Dermis microvascular lymphatic vessel endothelial cell (primary cell): ENCODE results near the gene CELF5. TPM values are rescaled to one million over a fixed set of nuclear protein-coding genes. Genes with fewer than 3 reads are reported as not detected.
"Not testable (repeated sequence)": the region's sequence is repeated elsewhere in the genome, so short reads cannot be mapped to it uniquely, and the experiment has no call there.

ENCODE experiments used
- DNase-seq, 2 donors: peaks; one replicate each; pipeline versions ENCODE4 v3.0.0 to v3.0.0-alpha.2; 2010; ENCODE audit warnings: low read depth in 2 of 2
- total RNA-seq: library from RNA; depleted of rRNA; stranded (reverse); fragments of >200 nt; gene quantifications from 2 replicates; pipeline ENCODE4 v1.2.1, GENCODE V29; 2014

CELF5 gene
- total RNA-seq, 1 donor from 2014 or later: not detected

DNA sequence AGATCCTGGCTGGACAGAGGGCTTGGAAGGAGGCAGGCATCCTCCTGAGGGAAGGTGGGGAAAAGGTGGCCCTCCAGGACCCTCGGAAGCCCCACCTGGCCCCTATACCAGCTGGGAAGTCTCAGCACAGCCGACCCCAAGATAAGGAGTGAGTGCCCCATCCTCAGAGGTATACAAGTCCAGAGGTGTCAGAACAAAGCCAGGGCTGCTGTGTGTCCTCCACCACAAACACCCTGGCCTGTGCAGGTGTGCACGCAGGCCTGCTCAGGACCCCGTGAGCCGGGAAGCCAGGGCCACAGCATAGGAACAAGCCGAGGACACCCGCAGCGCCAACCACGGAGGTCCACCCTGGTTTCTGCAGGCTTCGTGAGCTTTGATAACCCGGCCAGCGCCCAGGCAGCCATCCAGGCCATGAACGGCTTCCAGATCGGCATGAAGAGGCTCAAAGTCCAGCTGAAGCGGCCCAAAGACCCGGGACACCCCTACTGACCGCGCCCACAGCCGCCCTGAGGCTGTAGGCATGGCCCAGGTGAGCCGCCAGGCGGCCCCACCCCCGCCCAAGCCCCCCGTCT, 68.6 kb downstream of the CELF5 start:
- DNase-seq: no peak

DNA sequence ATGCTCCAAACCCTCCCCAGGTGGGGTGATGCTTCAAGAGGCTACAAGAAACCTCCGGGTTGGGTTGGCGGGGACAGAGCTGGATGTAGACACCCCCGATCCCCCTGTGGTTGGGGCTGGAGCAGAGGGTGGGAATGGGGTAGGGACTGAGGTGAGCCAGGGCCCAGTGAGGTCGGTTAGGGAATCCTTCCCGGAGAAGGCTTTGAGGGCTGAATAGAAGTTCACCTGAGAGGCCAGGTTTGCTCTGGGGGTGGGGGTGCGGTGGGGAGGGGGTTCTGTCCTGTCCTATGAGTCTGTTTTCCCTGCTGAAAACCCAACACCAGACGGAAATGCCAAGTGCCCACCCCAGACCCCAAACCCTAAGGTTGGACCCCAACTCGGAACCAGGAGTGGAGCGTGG, 69.1 kb downstream of the CELF5 start:
- DNase-seq: no peak

- DNase-seq: no peak
Observed at GRCh38 chr19:3294080-3294850, 69.8 kb downstream of the CELF5 start.

DNA sequence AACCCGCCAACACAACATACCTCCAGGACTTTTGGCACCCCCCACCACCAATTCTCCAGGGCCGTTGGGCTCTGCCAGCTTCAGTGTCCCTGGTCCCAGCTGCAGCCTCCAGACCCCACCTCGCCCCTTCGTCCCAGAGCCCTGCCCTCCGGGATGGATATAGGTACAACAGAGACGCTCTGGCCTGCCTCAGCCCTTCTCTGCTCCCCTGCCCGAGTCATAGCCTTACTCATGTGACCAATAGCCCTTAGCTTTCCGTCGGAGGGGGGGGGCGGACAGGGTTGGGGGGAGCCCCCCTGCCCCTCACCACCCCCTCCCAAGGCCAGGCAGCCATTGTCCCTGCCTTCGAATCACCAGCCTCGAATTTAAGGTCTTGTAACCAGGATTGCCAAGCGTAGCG, 71.1 kb downstream of the CELF5 start:
- no peak for DNase-seq

GRCh38 chr19:3296034-3296433, 71.6 kb downstream of the CELF5 start:
- no peak for DNase-seq

- no peak for DNase-seq
Observed at GRCh38 chr19:3296446-3296845, 72.0 kb downstream of the CELF5 start.

- DNase-seq: no peak
Observed at GRCh38 chr19:3298853-3299449, 74.5 kb downstream of the CELF5 start.

- not testable (repeated sequence) for DNase-seq
Observed at GRCh38 chr19:3300566-3300965, 76.1 kb downstream of the CELF5 start.

DNA sequence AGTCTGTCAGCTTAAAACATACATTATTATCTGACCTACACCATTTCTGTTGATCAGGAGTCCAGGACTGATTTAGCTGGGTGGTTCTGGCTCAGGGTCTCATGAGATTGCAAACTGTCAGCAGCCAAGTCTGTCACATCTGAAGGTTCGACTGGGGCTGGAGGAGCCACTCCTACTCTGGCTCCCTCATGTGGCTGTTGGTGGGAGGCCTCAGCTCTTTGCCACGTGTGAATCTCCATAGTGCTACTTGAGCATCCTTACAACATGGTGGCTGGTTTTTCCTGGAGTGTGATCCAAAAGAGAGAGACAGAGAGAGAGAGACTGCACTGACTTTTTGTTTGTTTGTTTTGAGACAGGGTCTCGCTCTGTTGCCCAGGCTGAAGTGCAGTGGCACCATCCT, 78.3 kb downstream of the CELF5 start:
- DNase-seq: no peak

- DNase-seq: peak; percentile 46 to 59
Observed at GRCh38 chr19:3304871-3305423, 80.5 kb downstream of the CELF5 start.

DNA sequence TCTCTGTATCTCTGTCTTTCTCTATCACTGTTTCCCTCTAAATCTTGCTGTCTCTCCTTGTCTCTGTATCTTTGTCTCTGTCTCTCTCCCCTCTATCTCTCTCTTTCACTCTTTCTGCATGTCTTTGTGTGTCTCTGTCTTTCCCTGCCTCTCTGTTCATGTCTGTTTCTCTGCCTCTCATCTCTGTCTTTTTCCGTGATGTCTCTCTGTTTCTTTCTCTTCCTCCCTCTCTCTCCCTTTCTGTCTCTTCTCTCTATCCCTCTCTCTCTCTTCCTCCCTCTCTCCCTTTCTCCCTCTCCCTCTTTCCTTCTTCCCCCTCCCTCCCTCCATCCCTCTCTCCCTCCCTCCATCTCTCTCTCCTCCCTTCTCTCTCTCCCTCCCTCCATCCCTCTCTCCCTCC, 85.3 kb downstream of the CELF5 start:
- no peak for DNase-seq

GRCh38 chr19:3310280-3310679, 85.8 kb downstream of the CELF5 start:
- no peak for DNase-seq

DNA sequence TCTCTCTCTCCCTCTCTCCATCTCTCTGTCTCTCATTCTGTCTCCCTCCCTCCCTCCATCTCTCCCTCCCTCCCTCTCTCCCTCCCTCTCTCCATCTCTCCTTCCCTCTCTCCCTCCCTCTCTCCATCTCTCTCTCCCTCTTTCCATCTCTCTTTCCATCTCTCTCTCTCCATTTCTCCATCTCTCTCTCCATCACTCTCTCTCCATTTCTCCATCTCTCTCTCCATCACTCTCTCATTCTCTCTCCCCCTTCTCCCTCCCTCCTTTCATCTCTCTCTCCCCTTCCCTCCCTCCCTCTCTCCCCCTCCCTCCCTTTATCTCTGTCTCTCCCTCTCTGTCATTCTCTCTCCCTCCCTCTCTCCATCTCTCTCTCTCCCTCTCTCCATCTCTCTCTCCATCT, 86.2 kb downstream of the CELF5 start:
- DNase-seq: no peak

DNA sequence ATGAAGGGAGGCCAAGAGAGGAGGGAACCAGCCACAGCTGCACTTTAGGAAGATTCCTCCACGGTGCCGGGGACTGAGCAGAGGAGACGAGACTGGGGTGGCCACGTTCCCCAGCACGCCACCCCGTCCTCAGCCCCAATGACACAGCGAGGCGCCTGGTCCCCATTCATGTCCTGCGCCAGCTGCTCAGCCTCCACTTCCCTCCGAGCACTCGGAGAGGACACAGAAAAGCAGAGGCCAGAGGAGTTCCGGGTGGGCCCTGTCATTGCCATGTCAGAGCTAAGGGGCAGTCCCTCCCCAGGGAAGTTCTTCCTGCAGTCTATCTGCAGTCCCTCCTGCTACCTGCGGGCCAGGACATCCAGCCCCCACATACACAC, 88.7 kb downstream of the CELF5 start:
- no peak for DNase-seq

DNA sequence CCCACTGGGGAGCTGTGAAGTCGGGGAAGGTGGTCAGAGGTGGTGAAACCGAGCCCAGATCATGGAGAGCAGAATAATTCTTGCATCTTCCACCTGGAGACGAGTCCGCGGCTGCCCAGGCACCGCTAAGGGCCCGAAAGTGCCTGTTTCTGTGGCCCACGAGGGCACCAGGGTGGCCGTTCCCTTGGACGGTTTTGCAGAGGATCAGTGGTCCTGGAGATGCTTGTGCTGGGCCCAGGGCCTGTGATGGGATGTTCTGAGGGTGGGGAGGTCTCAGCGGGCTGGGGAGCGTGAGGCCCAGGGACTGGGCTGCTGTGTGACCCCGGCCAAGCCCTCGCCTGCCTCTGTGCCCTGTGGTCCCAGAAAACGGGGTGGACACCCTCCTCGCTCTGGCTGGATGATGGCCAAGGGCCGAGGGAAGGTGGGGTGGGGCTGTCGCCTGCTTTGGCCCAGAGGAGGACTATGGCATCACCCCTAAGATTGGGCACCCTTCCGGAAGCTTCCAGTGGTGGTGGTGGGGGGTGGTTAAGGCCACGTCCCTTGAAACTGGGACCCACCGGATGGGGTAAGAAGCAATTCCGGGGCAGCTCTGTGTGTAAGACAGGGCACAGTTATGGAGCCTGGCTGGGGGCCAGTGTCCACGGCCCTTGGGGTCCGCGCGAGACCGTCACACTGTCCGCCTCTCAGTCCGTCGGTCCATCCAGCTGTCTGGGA, 90.7 kb downstream of the CELF5 start:
- DNase-seq: no peak

GRCh38 chr19:3315676-3315973, 91.2 kb downstream of the CELF5 start:
- DNase-seq: no peak

- DNase-seq: no peak
Observed at GRCh38 chr19:3316132-3316648, 91.7 kb downstream of the CELF5 start.

GRCh38 chr19:3316659-3317207, 92.3 kb downstream of the CELF5 start:
- DNase-seq: no peak

- DNase-seq: no peak
Observed at GRCh38 chr19:3319643-3320353, 95.3 kb downstream of the CELF5 start.

- DNase-seq: no peak
Observed at GRCh38 chr19:3320354-3320670, 95.9 kb downstream of the CELF5 start.

DNA sequence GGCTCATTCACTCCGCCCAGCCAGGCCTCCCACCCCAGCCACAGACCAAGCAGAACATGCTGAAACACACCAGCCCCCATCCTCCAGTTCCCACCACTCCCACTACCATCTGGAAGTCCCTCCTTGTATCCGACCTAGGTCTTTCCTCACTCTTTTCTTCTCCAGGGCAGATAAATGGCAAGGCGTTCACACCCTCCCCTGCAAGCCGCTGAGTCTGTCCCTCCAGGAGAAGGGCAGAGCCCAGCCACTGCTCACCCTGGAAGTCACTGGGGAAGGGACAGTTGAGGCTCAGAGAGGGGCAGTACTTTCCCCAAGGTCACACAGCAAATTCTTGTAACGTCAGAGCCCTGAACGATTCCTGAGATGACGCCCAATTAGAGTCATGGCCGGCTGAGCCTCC, 96.4 kb downstream of the CELF5 start:
- DNase-seq: no peak
